HG02970 (cell line): ENCODE data around the gene CA6.
"Not testable (repeated sequence)": the region's sequence is repeated elsewhere in the genome, so short reads cannot be mapped to it uniquely, and the experiment has no call there.

Experiments used
- ATAC-seq: cut with Tn5 transposase; IDR thresholded peaks from one replicate; pipeline ENCODE4 v1.9.1; 2021; ENCODE audit warnings: mild to moderate bottlenecking, moderate library complexity, moderate number of reproducible peaks; ENCODE audit not compliant: unreplicated experiment, low FRiP score

The CA6 gene

GRCh38 chr1:8926707-8927694 is 18.7 kb upstream of the CA6 start:
- no peak for ATAC-seq

GRCh38 chr1:8930116-8930515 is 15.6 kb upstream of the CA6 start:
- ATAC-seq, result no peak

- ATAC-seq, result not testable (repeated sequence)
These were observed 8.6 kb upstream of the CA6 start for GRCh38 chr1:8937051-8937450.

GRCh38 chr1:8937701-8938100 is 8.0 kb upstream of the CA6 start:
- no peak for ATAC-seq

- no peak for ATAC-seq
These were observed 7.3 kb upstream of the CA6 start for GRCh38 chr1:8938232-8938999.

GRCh38 chr1:8939000-8939265 is 6.7 kb upstream of the CA6 start:
- no peak for ATAC-seq

GRCh38 chr1:8939362-8939995 is 6.2 kb upstream of the CA6 start:
- no peak for ATAC-seq

GRCh38 chr1:8941906-8942305 is 3.8 kb upstream of the CA6 start:
- no peak for ATAC-seq

- ATAC-seq, result no peak
These were observed 1.9 kb upstream of the CA6 start for GRCh38 chr1:8943498-8944405.

- no peak for ATAC-seq
These were observed 1.5 kb downstream of the CA6 start for GRCh38 chr1:8947127-8947691.

GRCh38 chr1:8950309-8950708 is 4.6 kb downstream of the CA6 start:
- ATAC-seq, result no peak

- no peak for ATAC-seq
These were observed 5.6 kb downstream of the CA6 start for GRCh38 chr1:8951231-8951630.

GRCh38 chr1:8955406-8955805 is 9.7 kb downstream of the CA6 start:
- no peak for ATAC-seq

GRCh38 chr1:8956461-8957349 is 11.0 kb downstream of the CA6 start:
- ATAC-seq, result no peak

- ATAC-seq, result no peak
These were observed 17.3 kb downstream of the CA6 start for GRCh38 chr1:8962812-8963530.

- ATAC-seq, result no peak
These were observed 18.3 kb downstream of the CA6 start for GRCh38 chr1:8963963-8964362.

GRCh38 chr1:8965121-8965820 is 19.6 kb downstream of the CA6 start:
- ATAC-seq, result no peak

- no peak for ATAC-seq
These were observed 20.9 kb downstream of the CA6 start for GRCh38 chr1:8966606-8967005.
